Neural cell (in vitro differentiated cells): ENCODE results near the gene SNX21.

Experiments used
- CTCF ChIP-seq: fragments of 450-650 bp; IDR thresholded peaks from 2 replicates; pipeline ENCODE4 v1.5.1; 2014; ENCODE audit warnings: antibody characterized with exemption, mild to moderate bottlenecking, moderate library complexity; ENCODE audit not compliant: poor library complexity, severe bottlenecking
- EZH2 ChIP-seq: fragments of 200-600, 300-800 bp; shearing (Covaris generic), sonication (generic); IDR thresholded peaks from 2 replicates; pipeline ENCODE4 v1.6.1; 2014; ENCODE audit warnings: antibody characterized with exemption, low read length, borderline replicate concordance, mild to moderate bottlenecking; ENCODE audit not compliant: insufficient read depth, poor library complexity, severe bottlenecking
- MXI1 ChIP-seq: fragments of 450-650 bp; conservative IDR thresholded peaks from 2 replicates; pipeline ENCODE4 v1.6.1; 2014; ENCODE audit warnings: antibody characterized with exemption, mild to moderate bottlenecking; ENCODE audit not compliant: poor library complexity, severe bottlenecking
- POLR2AphosphoS5 ChIP-seq: IDR thresholded peaks from 2 replicates; pipeline ENCODE4 v1.6.1; 2012
- RAD21 ChIP-seq: fragments of 450-650 bp; conservative IDR thresholded peaks from 2 replicates; pipeline ENCODE4 v1.6.1; 2014; ENCODE audit warnings: antibody characterized with exemption, mild to moderate bottlenecking, moderate library complexity

DNA sequence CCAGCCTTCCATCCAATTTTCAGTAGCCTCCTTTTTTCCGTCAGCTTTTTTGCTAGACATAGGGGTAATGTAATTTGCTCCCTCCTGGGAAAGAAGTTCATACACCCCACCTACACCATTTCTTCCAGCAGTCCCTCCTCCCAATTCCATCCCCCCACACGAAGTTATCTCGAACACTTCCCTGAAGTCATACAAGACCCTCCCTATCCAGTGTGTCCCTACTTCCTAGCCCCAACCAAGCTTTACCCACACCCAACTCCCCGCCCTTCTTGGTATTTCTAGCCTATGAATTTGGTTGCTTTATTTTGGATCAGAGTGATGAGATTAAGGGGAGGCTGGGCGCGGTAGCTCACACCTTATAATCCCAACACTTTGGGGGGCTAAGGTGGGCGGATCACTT lies 20.1 kb upstream of the SNX21 start:
- no peak for TF ChIP-seq EZH2
- TF ChIP-seq CTCF, result no peak
- no peak for TF ChIP-seq MXI1
- TF ChIP-seq POLR2AphosphoS5, result no peak
- no peak for TF ChIP-seq RAD21
